HFFc6 (cell line): Measurements from ENCODE around the gene KLHL29. TPM values are rescaled to one million over a fixed set of nuclear protein-coding genes. Genes with fewer than 3 reads are reported as not detected.

Experiments used
- DNase-seq: peaks from one replicate; pipeline ENCODE4 v3.0.0-alpha.2; 2018
- H3K27ac Mint-ChIP-seq: 2 replicates; pipeline ENCODE4 v1.8.0; 2020; ENCODE audit warnings: mild to moderate bottlenecking, mixed read lengths
- H3K27me3 Mint-ChIP-seq: 2 replicates; pipeline ENCODE4 v1.8.0; 2021; ENCODE audit warnings: mild to moderate bottlenecking, moderate library complexity, mixed read lengths; ENCODE audit not compliant: insufficient read depth
- H3K36me3 Mint-ChIP-seq: 2 replicates; pipeline ENCODE4 v1.8.0; 2021; ENCODE audit warnings: low read depth, mixed read lengths
- H3K4me1 Mint-ChIP-seq: 2 replicates; pipeline ENCODE4 v1.8.0; 2020; ENCODE audit warnings: low read depth, mixed read lengths
- H3K4me3 Mint-ChIP-seq: 2 replicates; pipeline ENCODE4 v1.8.0; 2020; ENCODE audit warnings: mild to moderate bottlenecking, moderate library complexity, mixed read lengths
- H3K9me3 Mint-ChIP-seq: 2 replicates; pipeline ENCODE4 v1.8.0; 2020; ENCODE audit warnings: mild to moderate bottlenecking, mixed read lengths
- total RNA-seq, 6 experiments: library from RNA; stranded (reverse); fragmentation: NEBNext Ultra II Directional; extraction: Animal tissue kit (Norgen Biotek cat#: 25700); gene quantifications; 2 replicates in 1 of 6; 3 replicates in 5 of 6; pipeline ENCODE4 v1.2.3, GENCODE V29; 2021
- TF ChIP-seq, protein P1 (sequence below): fragments of 200-600 bp; sonication (generic); IDR thresholded peaks from 2 replicates; pipeline ENCODE4 v1.5.0; 2021; ENCODE audit warnings: antibody characterized with exemption, mild to moderate bottlenecking

KLHL29 gene
- total RNA-seq, 6 experiments from 2014 or later = 7.4 to 9.7 (median 8.6) TPM

DNA sequence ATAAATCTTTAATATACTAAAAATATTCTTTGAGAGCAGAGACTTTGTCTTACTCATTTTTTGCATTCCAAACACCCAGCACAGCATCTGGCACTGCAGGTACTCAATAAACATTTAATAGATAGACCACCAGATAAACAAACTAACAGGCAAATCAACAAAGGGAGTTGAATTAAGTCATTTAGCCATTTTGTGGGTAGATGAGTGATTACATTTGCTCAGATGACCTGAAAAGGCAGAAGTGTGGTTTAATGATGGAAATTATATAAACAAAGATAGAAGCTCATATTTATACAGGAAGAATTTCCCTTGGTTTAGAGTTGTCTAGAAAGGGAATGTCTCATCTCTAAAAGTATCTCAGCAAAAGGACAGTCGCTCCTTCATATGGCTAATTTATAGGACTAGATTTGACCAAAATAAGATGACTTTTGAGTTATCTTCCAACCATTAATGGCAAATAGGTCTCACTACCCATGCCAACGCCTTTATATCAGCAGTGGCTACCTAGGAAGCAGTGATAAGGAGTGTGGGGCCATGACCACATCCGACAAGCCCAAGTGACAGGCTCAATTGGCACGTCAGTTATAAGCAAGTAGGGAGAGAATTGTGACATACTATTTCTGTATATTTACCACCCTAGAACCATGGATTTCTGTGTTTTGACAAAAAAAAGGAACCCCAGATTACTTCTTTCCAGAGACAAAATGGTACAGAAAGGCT is 368.5 kb downstream of the KLHL29 start:
- Mint-ChIP-seq H3K36me3 (peaks cover 23% of the 10 kb centered on the region), H3K27me3 (no peaks in the 10 kb centered on the region), H3K4me1 (peaks cover 75% of the 10 kb centered on the region), H3K27ac (no peak overlapping the region), H3K4me3 (no peak overlapping the region), H3K9me3 (no peaks in the 10 kb centered on the region)
- TF ChIP-seq, protein P1, sequence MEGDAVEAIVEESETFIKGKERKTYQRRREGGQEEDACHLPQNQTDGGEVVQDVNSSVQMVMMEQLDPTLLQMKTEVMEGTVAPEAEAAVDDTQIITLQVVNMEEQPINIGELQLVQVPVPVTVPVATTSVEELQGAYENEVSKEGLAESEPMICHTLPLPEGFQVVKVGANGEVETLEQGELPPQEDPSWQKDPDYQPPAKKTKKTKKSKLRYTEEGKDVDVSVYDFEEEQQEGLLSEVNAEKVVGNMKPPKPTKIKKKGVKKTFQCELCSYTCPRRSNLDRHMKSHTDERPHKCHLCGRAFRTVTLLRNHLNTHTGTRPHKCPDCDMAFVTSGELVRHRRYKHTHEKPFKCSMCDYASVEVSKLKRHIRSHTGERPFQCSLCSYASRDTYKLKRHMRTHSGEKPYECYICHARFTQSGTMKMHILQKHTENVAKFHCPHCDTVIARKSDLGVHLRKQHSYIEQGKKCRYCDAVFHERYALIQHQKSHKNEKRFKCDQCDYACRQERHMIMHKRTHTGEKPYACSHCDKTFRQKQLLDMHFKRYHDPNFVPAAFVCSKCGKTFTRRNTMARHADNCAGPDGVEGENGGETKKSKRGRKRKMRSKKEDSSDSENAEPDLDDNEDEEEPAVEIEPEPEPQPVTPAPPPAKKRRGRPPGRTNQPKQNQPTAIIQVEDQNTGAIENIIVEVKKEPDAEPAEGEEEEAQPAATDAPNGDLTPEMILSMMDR = no peak
- DNase-seq = no peak

DNA sequence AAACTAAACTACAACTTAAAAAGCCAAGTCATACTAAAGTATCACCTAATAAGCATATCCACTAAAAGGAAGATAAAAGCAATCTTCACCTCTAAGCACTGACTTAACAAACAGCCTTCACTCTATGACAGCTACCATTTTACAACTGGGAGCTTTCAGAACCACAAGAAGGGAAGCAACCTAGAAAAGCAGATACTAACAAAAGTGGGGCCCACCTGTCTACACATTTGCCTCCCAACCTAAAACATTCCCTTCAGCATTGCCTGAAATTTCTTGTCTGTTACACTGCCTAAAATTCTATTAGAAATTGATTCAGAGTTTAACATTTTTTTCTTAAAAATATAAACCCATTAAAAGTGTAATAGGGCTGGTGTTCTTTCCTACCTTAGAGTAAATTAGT is 370.0 kb downstream of the KLHL29 start:
- H3K27me3 Mint-ChIP-seq = no peaks in the 10 kb centered on the region; the same call in 1 of the 2 replicates
- no peak for DNase-seq
- peaks cover 23% of the 10 kb centered on the region for H3K36me3 Mint-ChIP-seq
- H3K27ac Mint-ChIP-seq = no peak overlapping the region; the same call in 1 of the 2 replicates
- H3K9me3 Mint-ChIP-seq = no peaks in the 10 kb centered on the region
- H3K4me3 Mint-ChIP-seq = no peak overlapping the region
- TF ChIP-seq, protein P1 = no peak
- peaks cover 80% of the 10 kb centered on the region for H3K4me1 Mint-ChIP-seq

DNA sequence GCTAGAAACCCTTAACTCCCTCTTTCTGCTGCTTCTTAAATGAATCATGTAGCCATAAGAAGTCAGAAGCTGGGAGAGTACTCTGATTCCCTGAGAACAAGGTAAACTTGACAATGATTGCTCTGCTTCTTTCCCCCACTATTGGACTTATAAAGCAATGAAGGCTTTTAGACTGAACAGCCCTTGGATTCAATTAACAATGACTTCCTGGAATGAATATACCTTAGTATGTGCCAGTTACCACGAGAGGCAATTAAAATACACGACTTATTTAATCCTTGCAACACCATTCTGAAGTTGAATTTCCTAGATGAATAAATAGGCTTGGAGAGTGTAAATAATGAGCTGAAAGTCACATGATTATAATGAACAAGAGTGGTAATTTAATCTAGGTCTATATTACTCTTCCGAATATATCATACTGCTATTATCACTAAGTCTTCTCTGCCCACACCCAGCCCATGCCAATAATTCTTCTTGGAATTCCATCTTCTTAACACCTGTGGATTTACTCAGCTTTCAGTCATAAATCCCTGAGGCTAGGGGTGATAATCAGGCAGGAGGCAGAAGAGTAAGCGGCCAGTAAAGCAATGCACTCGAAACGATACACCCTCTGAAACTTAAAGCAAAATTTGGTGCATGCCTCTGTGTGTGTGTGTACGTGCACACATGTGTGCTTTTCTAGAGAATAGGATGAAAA is 371.8 kb downstream of the KLHL29 start:
- H3K27ac Mint-ChIP-seq = no peak overlapping the region
- no peaks in the 10 kb centered on the region for H3K9me3 Mint-ChIP-seq
- peaks cover 76% of the 10 kb centered on the region for H3K4me1 Mint-ChIP-seq
- no peaks in the 10 kb centered on the region; the same call in 1 of the 2 replicates for H3K27me3 Mint-ChIP-seq
- DNase-seq = no peak
- no peak overlapping the region for H3K4me3 Mint-ChIP-seq
- H3K36me3 Mint-ChIP-seq = peaks cover 23% of the 10 kb centered on the region
- TF ChIP-seq, protein P1 = no peak

DNA sequence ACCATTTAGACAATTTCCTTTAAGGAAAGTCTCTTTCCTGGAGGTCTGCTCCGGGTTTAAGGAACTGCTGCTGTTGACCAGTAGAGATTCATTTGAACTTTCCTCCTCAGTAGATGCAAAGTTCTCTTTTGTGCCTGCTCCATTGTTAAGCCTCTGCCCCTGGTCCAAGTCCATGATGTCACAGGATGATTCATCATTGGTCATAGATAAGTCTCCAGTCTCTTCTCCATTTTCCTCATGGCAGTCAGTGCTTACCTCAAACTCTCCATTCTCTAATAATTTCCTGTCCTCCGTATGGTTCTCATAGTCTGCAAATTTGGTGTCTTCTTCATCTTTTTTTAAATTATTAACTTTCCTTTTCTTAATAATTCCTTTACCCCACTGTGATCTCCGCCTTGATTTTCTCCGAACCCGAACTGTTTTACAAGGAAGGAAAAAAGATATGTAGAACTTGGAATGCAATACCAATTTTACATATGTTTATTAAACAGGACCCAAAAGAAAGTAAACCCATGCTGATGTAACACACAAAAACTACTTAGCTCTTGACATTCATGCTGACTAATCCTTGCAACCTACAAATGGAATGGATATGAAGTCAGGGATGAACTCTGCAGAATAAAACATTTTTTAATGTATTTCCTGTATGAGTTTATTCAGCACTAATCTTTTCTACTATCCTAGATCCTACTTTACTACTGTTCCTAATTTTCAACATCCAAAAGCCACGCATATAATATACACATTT is 372.9 kb downstream of the KLHL29 start:
- H3K9me3 Mint-ChIP-seq = no peaks in the 10 kb centered on the region
- peak overlapping the region; percentile 88 for H3K27ac Mint-ChIP-seq
- peaks cover 23% of the 10 kb centered on the region for H3K36me3 Mint-ChIP-seq
- H3K4me1 Mint-ChIP-seq = peaks cover 65% of the 10 kb centered on the region
- DNase-seq = peak; percentile 75
- TF ChIP-seq, protein P1 = no peak
- peak overlapping the region; percentile 45 for H3K4me3 Mint-ChIP-seq
- peaks cover 1% of the 10 kb centered on the region; the same call in 1 of the 2 replicates for H3K27me3 Mint-ChIP-seq
